ENCODE data around the gene DSCAML1.

DSCAML1 gene

DNA sequence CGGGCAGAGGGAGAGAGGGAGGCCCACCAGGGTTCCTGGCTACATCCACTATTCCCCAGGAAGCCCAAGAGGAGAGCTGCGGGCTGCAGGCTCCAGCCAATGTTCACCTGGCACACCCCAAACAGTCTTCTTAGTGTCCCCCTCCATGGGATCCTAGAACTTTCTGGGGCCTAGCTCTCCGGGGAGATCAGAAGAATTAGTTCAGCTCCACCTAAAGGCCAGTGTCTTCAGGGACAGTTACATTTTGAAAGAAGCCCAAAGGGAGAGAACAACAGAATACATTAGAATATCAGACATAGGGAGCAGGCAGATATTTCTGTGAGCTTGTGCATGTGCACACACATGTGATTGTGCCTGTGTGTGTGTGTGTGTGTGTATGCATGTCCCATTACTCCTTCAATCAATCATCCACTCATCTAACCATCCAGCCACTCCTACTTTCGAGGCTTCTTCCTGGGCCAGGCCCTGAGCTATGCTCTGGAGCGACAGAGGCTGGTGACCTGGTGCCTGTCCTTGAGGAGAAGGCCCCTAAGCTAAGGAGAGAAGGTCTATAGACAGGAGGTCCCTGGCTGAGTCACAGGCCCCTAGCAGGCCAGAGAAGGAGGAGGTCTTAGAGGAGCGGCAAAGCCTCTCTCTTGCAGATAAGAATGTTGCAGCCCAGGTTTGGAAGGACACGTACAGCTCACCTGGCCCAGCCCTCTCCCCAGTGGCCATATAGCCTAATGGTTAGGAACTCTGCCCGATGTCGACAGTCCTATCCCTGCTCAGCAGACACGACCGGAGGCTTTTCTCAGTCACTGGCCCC is 165.5 kb downstream of the DSCAML1 start:
- no peak for DNase-seq

DNA sequence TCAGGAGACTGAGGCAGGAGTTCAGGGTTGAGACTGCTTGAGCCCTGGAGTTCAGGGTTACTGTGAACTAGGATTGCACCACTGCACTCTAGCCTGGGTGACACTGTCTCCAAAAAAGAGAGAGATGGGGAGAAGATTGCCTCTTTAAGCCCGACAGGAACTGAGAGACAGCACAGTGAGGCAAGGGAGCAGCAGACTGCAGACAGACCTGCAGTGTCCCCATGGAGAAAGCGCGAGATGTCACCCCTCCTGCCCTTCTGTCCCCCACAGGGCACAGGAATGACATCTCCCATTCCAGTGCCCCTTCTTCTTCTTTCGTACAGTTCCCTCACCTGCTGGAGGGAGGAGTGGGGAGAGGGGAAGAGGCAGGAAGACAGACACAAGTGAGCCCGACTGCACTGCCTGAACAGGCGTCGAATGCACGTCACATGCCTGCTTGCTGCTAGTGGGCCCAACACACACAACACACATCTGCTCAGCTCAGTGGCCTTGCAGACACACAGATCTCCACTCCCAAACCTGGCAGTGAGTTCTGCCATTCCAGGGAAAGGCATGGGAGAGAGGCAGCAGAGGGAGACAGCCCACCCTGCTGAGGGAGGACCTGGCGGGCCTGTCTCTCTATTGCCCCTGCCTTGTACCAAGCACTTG is 167.0 kb downstream of the DSCAML1 start:
- DNase-seq: no peak

DNA sequence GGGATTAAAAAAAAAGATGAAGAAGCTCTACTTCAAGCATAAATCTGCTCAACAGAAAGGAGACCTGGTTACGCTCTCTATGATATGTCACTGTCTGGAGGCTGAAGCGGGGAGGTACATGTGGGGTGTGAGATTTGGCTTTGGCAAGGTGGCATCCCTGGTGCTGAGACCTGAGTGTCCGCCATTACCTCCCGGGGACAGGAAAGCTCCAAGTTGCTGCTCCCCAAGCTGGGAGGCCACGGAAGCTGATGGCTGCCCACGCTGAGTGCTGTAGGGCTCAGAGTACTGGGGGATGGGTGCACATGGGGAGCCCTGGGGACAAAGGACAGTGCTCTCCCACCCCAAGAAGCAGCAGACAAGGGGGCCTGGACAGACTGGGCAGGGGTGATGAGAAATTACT is 167.9 kb downstream of the DSCAML1 start:
- no peak for DNase-seq

DNA sequence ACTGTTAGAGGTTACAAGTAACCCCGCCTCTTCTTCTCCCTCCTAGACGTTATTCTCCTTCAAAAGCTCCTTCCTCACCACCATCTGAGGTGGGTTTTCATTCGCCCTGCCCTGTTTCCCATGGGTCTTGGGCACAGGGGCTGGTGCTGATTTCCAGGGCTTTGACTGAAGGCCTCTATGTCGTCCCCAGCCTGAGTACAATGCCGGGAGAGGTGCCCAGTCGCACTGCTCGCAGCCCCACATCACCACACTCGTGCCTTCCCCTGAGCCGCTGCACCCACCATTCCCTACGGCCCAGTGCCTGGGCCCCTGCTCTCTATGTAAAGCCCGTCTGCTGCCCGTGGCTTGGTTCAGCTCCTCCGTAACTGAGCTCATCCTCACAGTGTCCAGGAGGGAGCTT is 169.8 kb downstream of the DSCAML1 start:
- no peak for DNase-seq

DNA sequence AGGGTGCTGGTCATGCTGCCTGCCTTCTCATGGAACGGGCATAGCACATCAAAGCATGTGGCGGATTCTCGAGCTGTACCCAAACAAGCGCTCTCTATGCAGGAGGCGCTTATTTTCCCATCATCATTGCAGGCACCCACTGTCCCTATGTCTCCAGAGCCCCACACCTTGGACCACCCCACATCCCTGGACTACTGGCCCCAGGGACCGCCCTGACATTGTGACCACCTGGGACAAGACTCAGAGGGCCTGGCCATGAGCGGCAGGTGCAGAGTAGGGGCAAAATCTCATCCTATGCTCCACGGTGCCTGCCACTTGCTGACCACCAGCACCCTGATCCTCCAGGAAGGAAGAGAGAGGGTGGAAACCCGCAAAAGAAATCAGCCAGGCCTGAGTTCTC is 170.4 kb downstream of the DSCAML1 start:
- no peak for DNase-seq

DNA sequence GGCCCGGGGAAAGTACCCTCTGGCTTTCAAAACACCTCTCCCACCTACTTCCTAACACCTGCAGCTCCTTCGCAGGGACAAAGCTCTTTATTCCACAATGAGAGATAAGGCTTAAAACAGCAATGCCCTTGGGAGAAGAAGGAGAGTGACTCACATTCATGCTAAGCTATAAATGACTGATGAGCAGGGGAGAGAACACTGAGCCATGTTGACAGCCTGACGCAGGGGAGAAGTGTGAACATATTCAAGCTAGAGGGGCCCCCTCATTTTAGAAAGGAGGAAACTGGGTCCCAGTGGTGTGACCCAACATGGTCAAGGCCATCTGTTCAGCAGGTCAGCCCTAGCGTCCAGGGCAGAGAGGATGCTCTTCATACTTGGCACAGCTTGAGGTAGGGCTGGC is 171.8 kb downstream of the DSCAML1 start:
- DNase-seq: no peak

DNA sequence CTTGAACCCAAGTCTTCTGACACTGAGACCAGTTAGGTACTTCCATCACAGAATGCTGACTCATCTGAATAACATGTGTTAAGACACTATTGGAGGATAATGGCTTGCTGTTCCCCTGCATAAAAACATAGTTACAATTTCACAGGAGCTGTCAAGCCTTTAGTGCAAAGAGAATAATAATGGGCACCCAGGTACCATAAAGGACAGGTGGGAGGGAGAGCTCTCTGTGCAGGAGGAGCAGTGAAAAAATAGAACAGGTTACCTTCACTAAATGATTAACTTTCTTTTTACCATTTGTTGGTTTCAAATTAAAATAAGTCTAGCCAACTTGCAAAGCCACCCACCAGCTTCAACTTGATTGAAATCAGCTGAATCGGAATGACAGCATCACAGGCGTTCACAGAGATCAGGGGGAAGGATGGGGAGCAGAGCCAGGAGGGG is 173.2 kb downstream of the DSCAML1 start:
- no peak for DNase-seq

DNA sequence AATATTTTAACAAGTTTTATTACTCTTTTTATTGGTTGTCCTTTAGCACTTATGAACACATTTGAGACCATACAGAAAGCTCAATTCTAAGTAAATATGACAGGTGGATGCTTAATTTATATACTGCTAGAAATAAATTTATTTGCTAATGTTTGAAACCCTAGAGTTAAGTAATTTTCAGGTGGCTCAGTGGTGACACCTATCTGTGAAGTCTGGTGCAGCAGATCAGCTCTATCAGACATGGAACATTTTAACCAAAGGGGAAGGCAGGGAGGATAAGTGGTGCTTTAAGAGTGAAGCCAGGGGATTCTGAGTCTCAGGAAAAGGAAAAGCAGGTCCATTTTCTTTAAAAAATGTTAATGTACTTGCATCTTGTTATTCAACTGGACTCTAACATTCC is 175.8 kb downstream of the DSCAML1 start:
- DNase-seq: no peak

DNA sequence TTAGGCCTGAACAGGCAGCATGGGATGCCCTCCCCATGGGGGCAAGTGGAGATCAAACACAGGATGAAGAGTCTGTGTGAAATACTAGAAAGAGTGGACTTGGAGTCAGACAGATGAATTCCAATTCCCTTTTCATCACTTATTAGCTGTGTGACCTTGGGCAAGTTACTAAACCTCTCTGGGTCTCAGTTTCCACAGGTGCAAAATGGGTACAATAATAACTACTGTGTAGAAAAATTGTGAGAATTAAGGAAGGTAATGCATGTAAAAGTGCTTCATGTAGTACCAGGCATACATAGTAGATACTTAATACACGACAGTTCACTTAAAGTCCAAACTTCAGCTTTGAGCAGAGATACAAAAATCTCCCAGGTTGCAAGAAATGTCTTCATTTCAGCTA is 176.4 kb downstream of the DSCAML1 start:
- no peak for DNase-seq

DNA sequence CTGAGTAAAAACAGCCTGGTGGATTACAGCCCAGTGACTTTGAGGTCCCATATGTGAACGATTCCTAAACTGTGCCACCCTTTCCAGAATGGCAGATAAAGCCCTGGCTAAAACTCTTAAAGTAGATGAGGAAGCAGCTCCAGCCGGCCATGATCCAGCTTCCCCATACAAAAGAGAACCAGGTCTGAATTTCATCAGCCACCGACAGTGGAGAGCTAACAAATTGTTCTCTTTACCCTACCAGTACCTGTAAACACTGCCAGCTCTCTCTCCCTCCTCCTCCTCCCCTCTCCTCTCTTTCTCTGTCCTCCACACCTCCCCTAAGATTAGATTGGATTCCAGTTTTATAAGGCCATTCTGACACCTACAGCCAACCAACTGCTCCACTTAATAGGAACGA is 176.9 kb downstream of the DSCAML1 start:
- no peak for DNase-seq

DNA sequence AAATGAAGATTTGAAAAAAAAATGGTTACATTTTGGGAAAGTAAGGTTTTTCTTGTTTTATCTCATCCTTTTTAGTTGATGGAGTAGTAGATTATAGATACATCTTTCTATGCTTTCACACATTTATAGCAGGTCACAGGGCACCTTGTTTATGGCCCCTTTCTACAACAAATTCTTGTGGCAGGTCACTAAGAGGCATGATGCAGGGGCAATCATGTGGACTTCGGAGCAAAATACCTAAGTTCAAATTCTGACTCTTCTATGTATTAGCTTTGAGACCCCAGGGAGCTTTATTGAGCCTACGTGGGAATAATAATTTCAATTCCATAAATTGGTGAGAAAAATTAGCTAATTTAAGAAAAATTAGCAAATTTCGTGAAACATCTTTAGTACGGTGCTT is 177.4 kb downstream of the DSCAML1 start:
- no peak for DNase-seq

DNA sequence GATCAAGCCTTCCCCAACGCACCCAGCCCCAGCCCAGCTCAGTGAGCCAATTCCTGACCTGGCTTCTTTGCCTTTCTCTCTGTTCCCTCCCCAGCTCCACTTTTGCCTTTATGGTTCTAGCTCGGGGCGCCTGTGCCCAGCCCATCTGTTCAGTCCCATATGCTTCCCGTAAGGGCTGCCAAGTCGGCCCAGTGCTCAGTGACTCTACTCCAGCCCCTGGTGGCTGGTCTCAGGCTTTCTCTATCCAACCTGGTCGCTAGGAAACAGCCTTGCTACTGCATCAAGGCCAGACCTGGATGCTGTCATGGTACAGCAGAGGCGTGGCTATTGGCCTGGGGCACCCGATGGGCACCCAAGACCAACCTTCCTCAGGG is 178.0 kb downstream of the DSCAML1 start:
- DNase-seq: no peak

DNA sequence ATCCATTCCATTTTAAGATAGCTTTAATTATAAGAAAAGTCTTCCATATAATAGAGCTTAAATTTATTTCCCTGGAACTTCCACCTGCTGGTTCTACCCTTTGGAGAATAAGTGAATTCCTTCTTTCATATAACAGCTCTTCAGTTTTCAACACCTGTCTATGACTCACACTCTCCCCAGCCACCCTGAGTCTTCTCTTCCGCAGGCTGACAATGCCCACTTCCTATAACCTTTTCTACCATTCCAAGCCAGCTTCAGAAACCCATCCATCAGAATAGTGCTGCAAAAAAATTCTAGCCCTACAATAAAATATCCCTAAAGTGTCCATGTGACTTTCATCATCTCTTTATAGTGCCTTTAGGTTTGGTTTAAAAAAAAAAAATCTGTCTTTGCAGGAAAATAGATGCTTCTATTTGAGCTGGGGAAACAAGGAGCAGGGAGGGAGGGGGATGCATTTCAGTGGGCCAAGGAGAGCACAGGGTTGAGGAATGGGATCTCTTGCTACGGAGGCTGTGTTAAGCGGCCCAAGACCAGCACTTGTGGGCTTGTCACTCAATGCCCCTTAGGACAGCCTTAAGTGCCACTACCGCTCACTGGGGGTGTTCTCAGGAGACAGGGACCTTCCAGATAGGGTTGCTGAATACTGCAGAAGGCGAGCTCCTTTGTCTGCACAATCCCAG is 178.6 kb downstream of the DSCAML1 start:
- DNase-seq: no peak

DNA sequence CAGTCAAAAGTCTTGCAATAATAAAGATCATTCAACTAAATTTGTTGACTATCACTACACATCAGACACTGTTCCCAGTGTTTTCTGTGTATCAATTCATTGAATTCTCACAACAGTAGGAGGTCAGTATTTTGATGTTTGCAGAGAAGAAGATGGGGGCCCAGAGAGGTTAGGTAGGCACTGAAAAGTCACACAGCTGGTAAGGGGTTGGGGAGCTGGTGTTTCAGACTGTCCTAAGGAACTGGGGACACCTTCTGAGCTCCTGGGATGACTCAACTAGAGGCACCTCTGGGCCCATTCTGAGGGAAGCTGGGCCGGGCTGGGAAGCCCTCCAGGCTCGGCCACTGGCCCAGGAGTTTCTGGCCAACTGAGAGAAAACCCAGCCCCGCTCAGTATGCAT is 180.0 kb downstream of the DSCAML1 start:
- no peak for DNase-seq

DNA sequence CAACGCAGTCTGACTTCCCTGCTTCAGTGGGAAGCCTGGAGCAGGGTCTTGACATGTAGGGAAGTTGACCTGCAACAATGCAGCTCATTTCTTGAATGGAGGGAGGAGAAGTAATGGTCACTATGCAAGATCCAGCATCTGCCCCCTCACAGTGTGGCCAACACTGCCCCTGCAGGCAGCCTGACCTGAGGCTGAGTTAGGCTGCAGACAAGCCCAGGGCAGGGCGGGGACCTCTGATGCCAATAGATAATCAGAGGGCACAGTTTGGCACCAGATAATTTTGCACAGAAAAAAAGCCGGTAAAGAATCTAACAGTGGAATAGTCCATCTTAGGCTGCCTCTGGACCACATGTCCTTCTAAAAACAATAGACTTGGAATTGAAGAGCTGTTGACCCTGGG is 182.3 kb downstream of the DSCAML1 start:
- DNase-seq: no peak

DNA sequence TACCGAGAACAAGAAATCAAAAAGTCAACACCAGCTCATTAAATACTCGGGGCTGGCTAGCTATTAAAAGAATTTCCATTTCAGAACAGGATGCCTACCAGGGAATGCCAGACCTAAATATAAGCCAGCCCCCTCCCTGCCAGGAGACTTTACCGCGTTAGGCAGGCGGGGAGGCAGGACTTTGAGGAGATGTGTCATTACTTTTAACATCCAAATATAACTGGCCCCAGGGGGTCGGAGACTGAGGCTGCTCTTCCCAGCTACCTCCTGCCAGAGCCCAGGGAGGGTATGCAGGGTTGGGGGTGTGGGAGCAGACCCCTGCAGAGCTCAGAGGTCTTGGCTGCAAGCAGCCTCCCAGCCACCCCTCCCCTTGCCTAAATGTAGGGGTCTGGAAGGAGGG is 183.5 kb downstream of the DSCAML1 start:
- no peak for DNase-seq

DNA sequence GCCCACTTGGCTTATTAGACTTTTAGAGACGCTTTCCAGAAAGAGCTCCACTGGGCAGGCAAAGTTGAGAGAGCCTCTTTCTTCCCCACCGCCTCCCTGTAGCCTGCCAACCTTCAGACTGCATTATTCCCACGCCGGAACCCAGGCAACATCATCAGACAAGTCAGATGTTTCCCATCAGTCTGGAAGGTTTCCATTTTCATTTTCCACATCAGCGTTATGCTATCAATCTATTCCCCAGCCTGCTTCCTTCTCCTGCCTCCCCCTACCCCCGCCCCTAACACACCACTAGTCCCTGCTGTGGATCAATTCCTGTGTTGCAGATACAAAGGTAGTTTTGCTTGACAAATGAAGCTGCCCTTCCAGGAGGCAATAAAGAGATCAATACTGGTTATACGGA is 184.8 kb downstream of the DSCAML1 start:
- DNase-seq: no peak

DNA sequence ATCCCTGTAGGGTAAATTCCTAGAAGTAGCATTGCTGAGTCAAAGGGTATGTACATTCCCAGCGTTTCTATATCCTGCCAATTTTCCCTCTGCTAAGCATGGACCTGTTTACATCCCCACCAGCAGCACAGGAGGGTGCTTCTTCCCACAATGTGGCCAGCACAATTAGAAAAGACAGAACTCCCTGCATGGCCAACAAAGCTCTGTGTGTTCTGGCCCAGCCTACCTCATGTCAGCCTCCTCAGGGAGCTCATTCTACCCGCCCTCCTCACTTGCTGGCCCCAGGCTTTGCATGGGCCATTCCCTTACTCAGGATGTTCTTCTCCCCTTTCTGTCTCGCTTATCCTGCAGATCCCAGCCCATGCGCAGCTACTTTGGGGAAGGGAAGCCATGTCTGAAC is 186.1 kb downstream of the DSCAML1 start:
- no peak for DNase-seq

DNA sequence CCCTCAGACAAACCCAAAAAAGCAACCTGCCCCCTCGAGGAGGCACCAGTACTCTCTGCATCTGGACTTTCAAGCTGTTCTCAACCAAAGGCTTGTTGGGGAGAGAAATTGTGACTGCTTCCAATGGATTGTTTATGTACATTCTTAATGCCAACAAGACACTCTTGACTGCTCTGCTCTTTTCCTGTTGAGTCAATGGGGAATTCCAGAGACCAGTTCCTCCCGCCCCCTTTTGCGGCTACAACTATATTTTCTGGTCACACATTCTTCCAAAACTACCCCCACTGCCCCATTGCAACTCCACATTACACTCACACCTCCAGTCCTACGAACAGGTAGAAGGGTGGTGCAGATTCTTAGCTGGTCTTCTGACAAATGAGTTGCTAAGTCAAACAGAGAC is 187.0 kb downstream of the DSCAML1 start:
- DNase-seq: no peak

DNA sequence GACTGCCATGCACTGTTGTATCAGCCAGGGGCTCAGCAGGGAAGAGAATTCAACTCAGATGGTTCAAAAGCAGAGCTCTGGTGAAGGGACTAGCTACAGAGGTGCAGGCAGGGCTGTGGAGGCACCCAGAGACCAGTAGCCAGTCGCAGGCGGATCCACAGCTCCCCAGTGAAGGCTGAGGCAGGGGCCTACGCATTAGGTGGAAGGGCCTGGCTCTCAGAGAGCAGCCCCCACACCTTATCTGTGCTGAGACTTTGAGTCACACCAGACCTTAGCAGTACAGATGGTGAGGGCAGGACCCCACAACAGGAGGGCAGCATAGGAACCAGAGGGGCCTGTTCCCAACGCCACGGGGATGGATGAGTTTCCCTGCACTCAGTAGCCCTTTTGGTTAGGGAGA is 189.6 kb downstream of the DSCAML1 start:
- no peak for DNase-seq

DNA sequence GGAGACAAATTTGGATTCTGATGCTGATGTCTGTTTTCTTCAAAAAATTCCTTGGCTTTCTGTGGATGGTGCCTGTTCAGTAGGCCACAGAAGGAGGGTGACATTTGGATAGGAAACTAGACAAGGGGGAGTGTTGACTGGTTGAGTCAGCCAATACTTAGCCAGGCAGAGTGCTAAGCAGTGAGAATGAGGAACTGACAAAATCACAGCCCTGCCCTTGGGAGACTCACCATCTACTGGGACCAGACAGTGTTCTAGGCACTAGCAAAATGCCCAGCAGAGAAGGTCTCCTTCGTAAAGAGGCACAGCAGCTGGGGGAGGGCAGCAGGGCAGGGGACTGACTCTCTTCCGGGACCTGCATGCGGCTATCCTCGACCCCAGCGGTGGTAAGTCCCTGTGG is 190.2 kb downstream of the DSCAML1 start:
- DNase-seq: no peak

DNA sequence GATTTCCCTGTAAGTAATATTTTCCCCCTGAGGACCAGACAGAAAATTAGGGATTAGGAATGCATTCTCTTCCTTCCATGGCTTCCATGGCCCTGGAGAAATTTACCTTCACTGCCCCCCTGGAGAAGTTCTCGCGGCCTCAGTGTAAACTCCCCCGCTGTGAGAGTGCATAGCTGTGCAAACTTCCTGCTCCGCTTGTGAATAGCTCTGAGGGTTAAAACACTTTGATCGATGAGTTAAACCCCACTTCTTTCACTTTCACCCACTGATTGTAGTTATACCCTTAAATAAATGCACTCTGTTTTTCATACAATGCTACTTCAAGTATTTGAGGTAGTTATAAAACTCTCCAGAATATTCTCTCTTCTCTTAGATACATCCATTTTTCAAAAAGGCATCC is 190.8 kb downstream of the DSCAML1 start:
- DNase-seq: no peak

DNA sequence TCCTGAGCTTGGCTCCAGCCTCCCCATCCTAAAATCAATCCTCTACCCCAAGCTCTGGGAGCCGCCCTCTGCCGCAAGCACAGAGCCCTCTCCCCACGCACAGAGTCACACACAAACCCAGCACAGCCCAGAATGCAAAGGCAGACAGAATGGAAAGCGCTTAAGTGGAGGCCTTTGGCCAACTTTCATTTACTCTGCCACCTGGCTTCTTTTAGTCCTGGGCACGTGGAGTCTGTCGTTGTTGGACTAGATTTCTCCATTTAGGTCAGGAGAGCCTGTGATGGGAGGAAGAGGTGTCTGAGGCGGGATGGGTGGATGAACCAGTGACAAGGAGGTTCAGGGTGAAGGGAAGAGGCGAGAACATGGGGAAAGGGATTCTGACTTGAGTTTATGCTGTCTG is 191.7 kb downstream of the DSCAML1 start:
- DNase-seq: no peak

DNA sequence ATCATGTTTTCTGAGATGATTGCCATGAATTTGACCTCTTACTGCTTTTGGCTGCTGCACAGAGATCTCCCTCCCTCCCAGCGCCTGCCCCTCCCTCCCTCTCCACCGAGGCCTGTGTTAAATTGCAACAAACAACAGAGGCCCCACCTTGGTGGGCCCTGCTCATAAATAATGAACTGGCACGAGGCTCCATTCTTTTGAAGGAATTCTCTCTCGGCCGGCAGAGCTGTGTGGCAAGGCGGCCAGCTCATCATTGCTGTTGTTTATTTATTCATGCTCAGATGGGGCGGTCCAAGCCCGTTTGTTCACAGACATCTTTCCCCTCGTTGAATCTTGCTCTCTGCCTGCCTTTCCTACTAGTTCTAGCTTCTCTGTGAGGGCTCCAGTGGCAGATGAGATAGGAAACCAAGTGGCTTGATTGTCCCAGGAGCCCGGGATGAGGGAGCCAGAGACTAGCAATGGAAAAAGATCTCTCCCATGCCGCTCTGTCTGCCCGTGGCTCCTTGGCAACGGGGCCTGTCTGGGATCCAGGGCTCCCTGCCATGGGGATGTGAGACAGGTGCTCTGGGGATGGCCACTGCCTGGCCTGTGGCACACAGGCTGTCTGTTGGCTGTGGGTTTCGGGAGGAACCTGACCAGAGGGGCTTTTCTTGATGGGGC is 192.6 kb downstream of the DSCAML1 start:
- no peak for DNase-seq

Data from GOT3 (cell line).